Heart right ventricle (tissue), 16 donors: Measurements from ENCODE around the gene TCOF1. TPM values are rescaled to one million over a fixed set of nuclear protein-coding genes. Genes with fewer than 3 reads are reported as not detected.

ENCODE experiments used
- ATAC-seq, 8 donors: fragments of 200-7000 bp; cut with Tn5 transposase; one replicate each; pipeline ENCODE4 v1.9.1; 2020; ENCODE audit warnings: mild to moderate bottlenecking in 8 of 8, moderate library complexity in 8 of 8, moderate number of reproducible peaks in 1 of 8
- DNase-seq, 2 donors: peaks; one replicate each; pipeline ENCODE4 v3.0.0-alpha.2; 2020
- H3K27ac ChIP-seq, 10 donors: fragments of 200-600 bp; sonication (generic) in 2 of 10; one replicate each; pipeline versions ENCODE4 v1.5.0 to v1.8.0; 2020 to 2022; ENCODE audit warnings: mild to moderate bottlenecking in 3 of 10
- H3K27me3 ChIP-seq, 7 donors: fragments of 200-600 bp; one replicate each; pipeline ENCODE4 v1.8.0; 2021 to 2022; ENCODE audit warnings: mild to moderate bottlenecking in 2 of 7
- H3K36me3 ChIP-seq, 9 donors: fragments of 200-600 bp; sonication (generic) in 1 of 9; one replicate each; pipeline versions ENCODE4 v1.5.0 to v1.8.0; 2020 to 2022; ENCODE audit warnings: mild to moderate bottlenecking in 2 of 9
- H3K4me1 ChIP-seq, 9 donors: fragments of 200-600 bp; sonication (generic) in 1 of 9; one replicate each; pipeline versions ENCODE4 v1.5.0 to v1.8.0; 2020 to 2022; ENCODE audit warnings: mild to moderate bottlenecking in 4 of 9
- H3K4me3 ChIP-seq, 10 donors: fragments of 200-600 bp; sonication (generic) in 2 of 10; one replicate each; pipeline versions ENCODE4 v1.5.0 to v1.8.0; 2020 to 2022; ENCODE audit warnings: mild to moderate bottlenecking in 7 of 10, moderate library complexity in 2 of 10
- H3K9me3 ChIP-seq, 11 donors: fragments of 200-600 bp in 10 of 11; sonication (generic) in 2 of 11; one replicate each; pipeline versions ENCODE4 v1.5.0 to v1.8.0; 2013 to 2022; ENCODE audit warnings: mild to moderate bottlenecking in 2 of 11, control low read depth in 1 of 11, moderate library complexity in 1 of 11
- WGBS, 2 donors: extraction: QIAGEN DNeasy Blood & Tissue Kit; methylation state at CpG; one replicate each; pipeline ENCODE4 v1.1.7; 2013; ENCODE audit warnings: inconsistent platforms in 1 of 2; 5-methylcytosine and 5-hydroxymethylcytosine counted together
- intact Hi-C, 10 donors: fragments of 100-400 bp; cut with DNase I; formaldehyde crosslinking; loops; one replicate each; pipeline versions ENCODE4 v1.11.1 to v1.14.2; 2022
- polyA plus RNA-seq, 2 donors: library from polyadenylated mRNA; stranded (reverse); fragments of 200-250 nt; gene quantifications; one replicate each; pipeline ENCODE4 v1.2.3, GENCODE V29; 2013
- total RNA-seq, 10 donors: library from RNA; stranded (reverse); fragmentation: NEBNext Ultra II Directional in 3 of 10; extraction: Animal tissue kit (Norgen Biotek cat#: 25700) in 3 of 10; gene quantifications; one replicate each; pipeline versions ENCODE4 v1.2.1 to v1.2.4, GENCODE V29; 2021 to 2023
- TF ChIP-seq, protein P1 (sequence below), 9 donors: fragments of 200-600 bp; sonication (generic) in 2 of 9; IDR thresholded peaks; one replicate each; pipeline versions ENCODE4 v1.5.0 to v1.8.0; 2021 to 2022; ENCODE audit warnings: antibody characterized with exemption in 9 of 9, mild to moderate bottlenecking in 5 of 9, moderate library complexity in 1 of 9
- donor health status: Arrhythmogenic right ventricular cardiomyopathy.
- donor health status: ischemic (EF 13 %, LVEDD 7.1; RV severe dilation, severe dysfunction).
- donor health status: healthy with polysubstance abuse.
- donor health status: DM: no; HTN: yes; CAD: no.
- donor health status: DM: no; HTN: no; CAD: no.
- donor health status: ischemic (EF 25% LVEDD 6.9; RV normal size, moderate dysfunction).
- donor health status: ischemic (EF 25% LVEDD 5.7; RV mildly dilated, moderate dysfunction).
- donor health status: healthy.
- donor health status: DM: yes; HTN: yes; CAD: no.
- donor health status: Ischemic cardiomyopathy.
- donor health status: ischemic (EF 35%, LVEDD 5.7; RV mildly dilated, moderate dysfunction).
- donor health status: nonischemic (EF 11% LVEDD 7.7; RV severe dilation, severe dysfunction).
- donor health status: DM: yes; HTN: yes; CAD: no.
- donor health status: PGD.
- donor health status: ischemic (EF 29% LVEDD 5.4; RV normal size, mild dysfunction).
- donor health status: nonischemic (EF 23%, LVEDD 6.1; RV moderate dilation, normal function).

TCOF1 gene
- total and polyA plus RNA-seq, 12 donors: 12.4 to 21.3 (median 14.1) TPM

DNA sequence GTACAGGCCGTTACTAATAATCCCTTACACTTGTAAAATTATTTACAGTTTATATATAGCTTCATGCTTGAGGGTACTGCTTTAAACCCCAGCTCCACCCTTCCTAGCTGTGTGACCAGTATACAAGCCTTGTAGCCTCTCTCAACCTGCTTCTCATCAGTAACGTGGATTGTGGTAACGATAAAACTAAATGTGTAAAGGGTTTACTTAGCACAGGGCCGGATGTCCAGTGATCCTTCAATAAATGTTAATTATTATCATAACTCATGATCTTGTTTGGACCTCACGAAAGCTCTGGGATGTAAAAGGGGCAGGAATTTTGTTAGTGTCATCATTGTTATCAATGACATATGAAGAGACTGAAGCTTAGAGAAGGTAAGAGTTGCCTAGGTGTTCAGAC lies 47.3 kb upstream of the TCOF1 start:
- WGBS, 2 donors: 86 to 90% methylated on average over 5 of the region's 5 CpGs
- Histone ChIP-seq H3K27me3 (peaks cover 0 to 7% (median 0%) of the 10 kb centered on the region in 7 donors), H3K4me3 (no peak overlapping the region), H3K27ac (no peak overlapping the region), H3K9me3 (no peaks in the 10 kb centered on the region), H3K36me3 (no peaks in the 10 kb centered on the region), H3K4me1 (peaks cover 0 to 4% (median 0%) of the 10 kb centered on the region in 9 donors)
- no peak for ATAC-seq
- intact Hi-C loops: no loop called here
- TF ChIP-seq, protein P1, sequence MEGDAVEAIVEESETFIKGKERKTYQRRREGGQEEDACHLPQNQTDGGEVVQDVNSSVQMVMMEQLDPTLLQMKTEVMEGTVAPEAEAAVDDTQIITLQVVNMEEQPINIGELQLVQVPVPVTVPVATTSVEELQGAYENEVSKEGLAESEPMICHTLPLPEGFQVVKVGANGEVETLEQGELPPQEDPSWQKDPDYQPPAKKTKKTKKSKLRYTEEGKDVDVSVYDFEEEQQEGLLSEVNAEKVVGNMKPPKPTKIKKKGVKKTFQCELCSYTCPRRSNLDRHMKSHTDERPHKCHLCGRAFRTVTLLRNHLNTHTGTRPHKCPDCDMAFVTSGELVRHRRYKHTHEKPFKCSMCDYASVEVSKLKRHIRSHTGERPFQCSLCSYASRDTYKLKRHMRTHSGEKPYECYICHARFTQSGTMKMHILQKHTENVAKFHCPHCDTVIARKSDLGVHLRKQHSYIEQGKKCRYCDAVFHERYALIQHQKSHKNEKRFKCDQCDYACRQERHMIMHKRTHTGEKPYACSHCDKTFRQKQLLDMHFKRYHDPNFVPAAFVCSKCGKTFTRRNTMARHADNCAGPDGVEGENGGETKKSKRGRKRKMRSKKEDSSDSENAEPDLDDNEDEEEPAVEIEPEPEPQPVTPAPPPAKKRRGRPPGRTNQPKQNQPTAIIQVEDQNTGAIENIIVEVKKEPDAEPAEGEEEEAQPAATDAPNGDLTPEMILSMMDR (IDR thresholded peaks at IDR 0.05): no peak
- no peak for DNase-seq

DNA sequence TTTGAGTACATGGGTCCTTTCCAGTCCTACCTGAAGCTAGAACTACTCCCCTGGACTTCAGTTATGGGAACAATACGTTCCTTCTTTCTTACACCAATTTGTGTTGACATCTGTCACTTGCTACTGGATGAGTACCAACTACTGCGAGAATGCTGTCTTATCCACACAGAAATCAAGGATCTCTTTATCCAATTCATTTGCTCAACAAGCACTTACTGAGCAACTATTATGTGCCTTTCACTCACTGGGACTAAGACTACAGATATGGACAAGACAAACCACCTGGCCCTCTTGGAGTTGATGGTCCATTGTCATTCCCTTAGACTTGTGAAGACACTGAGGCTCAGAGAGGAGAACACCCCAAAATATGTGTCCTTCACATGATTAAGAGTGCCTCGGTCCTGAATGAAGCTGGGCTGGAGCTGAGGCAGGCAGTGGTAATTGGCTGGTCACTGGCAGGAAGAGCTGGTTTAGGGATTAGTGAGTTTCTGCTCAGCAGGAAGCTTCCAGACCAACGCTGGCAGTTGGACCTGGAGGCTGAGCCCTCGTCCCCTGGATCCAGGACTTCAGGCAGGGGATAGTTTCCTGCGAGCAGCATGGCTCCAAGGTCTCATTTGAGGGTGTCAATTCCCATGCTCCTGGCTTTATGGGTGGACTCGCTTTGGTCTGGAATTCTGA lies 46.3 kb upstream of the TCOF1 start:
- 73% methylated on average over 7 of the region's 7 CpGs for WGBS, 2 donors
- no peaks in the 10 kb centered on the region for H3K36me3 ChIP-seq
- intact Hi-C loops: no loop called here
- ATAC-seq: no peak
- H3K4me1 ChIP-seq: peaks cover 0 to 4% (median 0%) of the 10 kb centered on the region in 9 donors
- no peak for DNase-seq
- no peaks in the 10 kb centered on the region for H3K9me3 ChIP-seq
- peaks cover 0 to 7% (median 0%) of the 10 kb centered on the region in 7 donors for H3K27me3 ChIP-seq
- H3K4me3 ChIP-seq: no peak overlapping the region
- TF ChIP-seq, protein P1 (IDR thresholded peaks at IDR 0.05): no peak
- no peak overlapping the region for H3K27ac ChIP-seq

DNA sequence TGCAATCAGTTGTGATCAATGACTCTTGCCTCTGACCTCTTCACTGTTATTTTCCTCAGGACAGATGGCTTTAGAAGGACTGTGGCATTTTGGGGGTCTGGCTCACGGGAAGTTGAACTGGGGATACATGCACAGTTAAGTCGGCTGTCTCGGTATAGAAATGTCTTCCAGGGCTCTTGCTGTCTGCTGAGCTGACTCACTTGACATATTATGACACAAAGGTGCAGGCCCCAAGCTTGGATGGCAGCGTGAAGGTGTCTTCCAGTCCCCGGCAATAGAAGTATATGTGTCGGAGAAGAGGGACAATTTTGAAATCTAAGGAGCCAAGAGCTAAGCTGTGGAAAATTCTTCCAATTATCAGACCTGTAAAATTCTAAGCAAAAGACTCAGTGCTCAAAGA lies 45.0 kb upstream of the TCOF1 start:
- Histone ChIP-seq H3K4me1 (peaks cover 0 to 4% (median 0%) of the 10 kb centered on the region in 9 donors), H3K27ac (no peak overlapping the region), H3K27me3 (peaks cover 0 to 5% (median 0%) of the 10 kb centered on the region in 7 donors), H3K4me3 (no peak overlapping the region), H3K36me3 (no peaks in the 10 kb centered on the region), H3K9me3 (no peaks in the 10 kb centered on the region)
- ATAC-seq (no peak), DNase-seq (no peak)
- WGBS, 2 donors: 94% methylated on average over 6 of the region's 6 CpGs
- intact Hi-C loops: no loop called here
- TF ChIP-seq, protein P1 (IDR thresholded peaks at IDR 0.05): no peak

DNA sequence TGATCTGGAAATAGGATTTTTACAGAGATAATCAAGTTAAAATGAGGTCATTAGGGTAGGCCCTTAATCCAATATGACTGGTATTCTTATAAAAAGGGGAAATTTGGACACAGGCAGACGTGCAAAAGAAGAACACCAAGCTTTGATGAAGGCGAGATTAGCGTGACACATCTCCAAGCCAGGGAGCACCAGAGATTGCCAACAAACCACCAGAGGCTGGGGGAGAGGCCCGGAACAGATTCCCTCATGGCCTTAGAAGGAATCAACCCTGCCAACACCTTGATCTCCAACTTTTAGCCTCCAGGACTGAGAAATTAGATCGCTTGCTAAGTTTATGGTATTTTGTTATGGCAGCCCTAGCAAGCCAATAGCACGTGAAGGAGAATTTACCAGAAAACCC lies 44.0 kb upstream of the TCOF1 start:
- ATAC-seq (no peak), DNase-seq (no peak)
- Histone ChIP-seq H3K27me3 (peaks cover 0 to 5% (median 0%) of the 10 kb centered on the region in 7 donors), H3K9me3 (no peaks in the 10 kb centered on the region), H3K4me3 (no peak overlapping the region), H3K4me1 (peaks cover 0 to 8% (median 0%) of the 10 kb centered on the region in 9 donors), H3K27ac (no peak overlapping the region), H3K36me3 (no peaks in the 10 kb centered on the region)
- 86 to 91% methylated on average over 6 of the region's 6 CpGs for WGBS, 2 donors
- TF ChIP-seq, protein P1 (IDR thresholded peaks at IDR 0.05): no peak
- intact Hi-C loops: no loop called here
